HCT116 (cell line): Measurements from ENCODE around the gene CDHR5. TPM values are rescaled to one million over a fixed set of nuclear protein-coding genes. Genes with fewer than 3 reads are reported as not detected.

Experiments
- ATAC-seq: fragments of 200-7000 bp; cut with Tn5 transposase; 2 replicates; pipeline ENCODE4 v1.9.1; 2020; ENCODE audit warnings: mild to moderate bottlenecking, moderate library complexity
- BruUV-seq: library from RNA; stranded (reverse); fragments of 400-500 nt; replicated peaks from 2 replicates; lab custom pipeline; 2021; lab: Mats Ljungman, UMichigan
- CTCF ChIA-PET: fragments of 300-600 bp; sonication (Branson Sonifier 250); formaldehyde crosslinking; loops from one replicate; lab custom pipeline; 2021; ENCODE audit warnings: antibody characterized with exemption; lab: Charles Lee
- POLR2A ChIA-PET: fragments of 300-600, 350-600 bp; sonication (Branson Sonifier 250); formaldehyde crosslinking; loops from one replicate; lab custom pipeline; 2021; ENCODE audit warnings: antibody characterized with exemption; lab: Charles Lee
- RAD21 ChIA-PET, 2 experiments: fragments of 300-600 bp; sonication (Branson Sonifier 250); formaldehyde crosslinking; loops; one replicate each; lab custom pipeline; 2023; ENCODE audit warnings: low total read pairs in 2 of 2; ENCODE audit not compliant: uncharacterized antibody in 2 of 2, unreplicated experiment in 2 of 2, low non-redundant PET in 1 of 2; lab: Charles Lee
- DNase-seq: peaks from one replicate; pipeline ENCODE4 v3.0.0-alpha.2; 2010; ENCODE audit warnings: low read depth, low spot score
- H2AFZ ChIP-seq: fragments of 200-600 bp; shearing (Covaris generic), sonication (generic); 2 replicates; pipeline ENCODE4 v1.6.1; 2017; ENCODE audit warnings: low read depth, mixed run types, mixed read lengths, antibody characterized with exemption, low read length; ENCODE audit not compliant: poor library complexity, severe bottlenecking
- H3K27ac ChIP-seq: 2 replicates; pipeline ENCODE4 v1.5.1; 2012; ENCODE audit warnings: low read depth, low read length
- H3K27me3 ChIP-seq: fragments of 200-600 bp; sonication (generic); 2 replicates; pipeline ENCODE4 v1.6.1; 2016; ENCODE audit warnings: mixed run types, low read length, mixed read lengths; ENCODE audit not compliant: insufficient read depth
- H3K36me3 ChIP-seq, 2 experiments: fragments of 200-500 bp in 1 of 2; fragments of 200-600 bp in 1 of 2; sonication (Bioruptor generic) in 1 of 2; sonication (generic) in 1 of 2; 2 replicates each; pipeline versions ENCODE4 v1.5.1 to v1.6.1; 2014 to 2016; ENCODE audit warnings: low read length in 2 of 2, inconsistent platforms in 1 of 2, mixed read lengths in 1 of 2, mixed run types in 1 of 2; ENCODE audit not compliant: insufficient read depth in 2 of 2, control insufficient read depth in 1 of 2
- H3K4me1 ChIP-seq, 2 experiments: fragments of 200-600 bp in 1 of 2; sonication (generic) in 1 of 2; 2 replicates each; pipeline versions ENCODE4 v1.5.1 to v1.6.1; 2012 to 2017; ENCODE audit warnings: low read length in 2 of 2, inconsistent platforms in 1 of 2, mild to moderate bottlenecking in 1 of 2, mixed read lengths in 1 of 2, mixed run types in 1 of 2, moderate library complexity in 1 of 2; ENCODE audit not compliant: insufficient read depth in 2 of 2, control insufficient read depth in 1 of 2
- H3K4me2 ChIP-seq: fragments of 200-600 bp; sonication (generic); 2 replicates; pipeline ENCODE4 v1.6.1; 2017; ENCODE audit warnings: mixed run types, low read length, mixed read lengths
- H3K4me3 ChIP-seq, 2 experiments: fragments of 200-600 bp in 1 of 2; sonication (generic) in 1 of 2; replicated peaks in 1 of 2; 2 replicates each; pipeline ENCODE4 v1.5.1; 2011 to 2016; ENCODE audit warnings: low read length in 2 of 2, control low read depth in 1 of 2, low read depth in 1 of 2, mild to moderate bottlenecking in 1 of 2, mixed read lengths in 1 of 2, mixed run types in 1 of 2
- H3K79me2 ChIP-seq: fragments of 200-600 bp; sonication (generic); 2 replicates; pipeline ENCODE4 v1.6.1; 2017; ENCODE audit warnings: mild to moderate bottlenecking, mixed run types, low read length, moderate library complexity, mixed read lengths; ENCODE audit not compliant: insufficient read depth
- H3K9ac ChIP-seq: fragments of 200-600 bp; sonication (generic); 2 replicates; pipeline ENCODE4 v1.6.1; 2016; ENCODE audit warnings: low read length, mixed read lengths
- H3K9me2 ChIP-seq: fragments of 200-600 bp; sonication (generic), shearing (Covaris generic); 2 replicates; pipeline ENCODE4 v1.6.1; 2017; ENCODE audit warnings: mixed run types, mild to moderate bottlenecking, moderate library complexity; ENCODE audit not compliant: insufficient read depth
- H3K9me3 ChIP-seq, 2 experiments: fragments of 200-500 bp in 1 of 2; fragments of 200-600 bp in 1 of 2; sonication (Bioruptor generic) in 1 of 2; sonication (generic) in 1 of 2; 2 replicates each; pipeline ENCODE4 v1.6.1; 2014 to 2017; ENCODE audit warnings: low read length in 2 of 2, mixed read lengths in 2 of 2, inconsistent platforms in 1 of 2, low read depth in 1 of 2, mild to moderate bottlenecking in 1 of 2, mixed run types in 1 of 2, moderate library complexity in 1 of 2; ENCODE audit not compliant: control insufficient read depth in 1 of 2, insufficient read depth in 1 of 2
- H4K20me1 ChIP-seq: fragments of 200-600 bp; sonication (generic), shearing (Covaris generic); 2 replicates; pipeline ENCODE4 v1.6.1; 2017; ENCODE audit warnings: mixed run types, mild to moderate bottlenecking, moderate library complexity; ENCODE audit not compliant: insufficient read depth
- ELF1 ChIP-seq: IDR thresholded peaks from 2 replicates; pipeline ENCODE4 v1.6.1; 2012; ENCODE audit warnings: low read depth, borderline replicate concordance
- JUND ChIP-seq: IDR thresholded peaks from 2 replicates; pipeline ENCODE4 v1.6.1; 2012
- POLR2AphosphoS5 ChIP-seq: IDR thresholded peaks from 2 replicates; pipeline ENCODE4 v1.6.1; 2011; ENCODE audit warnings: mild to moderate bottlenecking, low read depth, low read length, moderate library complexity
- REST ChIP-seq: IDR thresholded peaks from 2 replicates; pipeline ENCODE4 v1.6.1; 2012; ENCODE audit warnings: low read depth
- intact Hi-C: fragments of 100-400 bp; cut with micrococcal nuclease; formaldehyde crosslinking; loops from 2 replicates; pipeline ENCODE4 v1.10.0; 2022
- total RNA-seq: library from RNA; stranded (reverse); gene quantifications from one replicate; pipeline ENCODE4 v1.2.1, GENCODE V29; 2021; ENCODE audit not compliant: unreplicated experiment

CDHR5 gene
- total RNA-seq, 1 experiment from 2014 or later: not detected

DNA sequence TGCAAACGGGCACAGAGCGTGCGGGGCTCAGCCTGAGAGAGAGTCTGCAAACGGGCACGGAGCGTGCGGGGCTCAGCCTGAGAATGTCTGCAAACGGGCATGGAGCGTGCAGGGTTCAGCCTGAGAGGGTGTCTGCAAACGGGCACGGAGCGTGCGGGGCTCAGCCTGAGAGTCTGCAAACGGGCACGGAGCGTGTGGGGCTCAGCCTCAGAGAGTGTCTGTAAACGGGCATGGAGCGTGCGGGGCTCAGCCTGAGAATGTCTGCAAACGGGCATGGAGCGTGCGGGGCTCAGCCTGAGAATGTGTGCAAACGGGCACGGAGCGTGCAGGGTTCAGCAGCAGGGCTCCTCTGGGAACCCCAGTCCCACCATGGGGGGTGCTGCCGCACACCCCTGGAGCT, 35.0 kb downstream of the CDHR5 start:
- peaks cover 83% of the 10 kb centered on the region for H3K79me2 ChIP-seq
- no peak for ATAC-seq

More for the DNA sequence above, 35.0 kb downstream of the CDHR5 start:
- Histone ChIP-seq H3K4me3 (no peak overlapping the region), H3K27me3 (no peaks in the 10 kb centered on the region), H3K4me1 (peaks cover 0 to 8% of the 10 kb centered on the region in 2 experiments; a peak in 2 of 4 replicates), H3K9me3 (no peaks in the 10 kb centered on the region), H4K20me1 (no peaks in the 10 kb centered on the region), H3K36me3 (peaks cover 49 to 65% of the 10 kb centered on the region in 2 experiments), H3K9me2 (no peaks in the 10 kb centered on the region), H3K9ac (no peak overlapping the region), H3K4me2 (no peak overlapping the region), H2AFZ (no peak overlapping the region), H3K27ac (no peak overlapping the region)
- BruUV-seq: no TSS peak
- intact Hi-C loops: no loop called here
- CTCF ChIA-PET: no interaction called here
- DNase-seq: no peak
- TF ChIP-seq ELF1 (no peak), POLR2AphosphoS5 (no peak), REST (no peak), JUND (no peak)
- RAD21 ChIA-PET: no interaction called here
- POLR2A ChIA-PET: no interaction called here
